GM18511 (cell line): ENCODE data around the gene DOC2B.

Experiments used
- ATAC-seq: cut with Tn5 transposase; IDR thresholded peaks from one replicate; pipeline ENCODE4 v1.9.1; 2021; ENCODE audit warnings: mild to moderate bottlenecking, moderate library complexity; ENCODE audit not compliant: unreplicated experiment

DOC2B gene

DNA sequence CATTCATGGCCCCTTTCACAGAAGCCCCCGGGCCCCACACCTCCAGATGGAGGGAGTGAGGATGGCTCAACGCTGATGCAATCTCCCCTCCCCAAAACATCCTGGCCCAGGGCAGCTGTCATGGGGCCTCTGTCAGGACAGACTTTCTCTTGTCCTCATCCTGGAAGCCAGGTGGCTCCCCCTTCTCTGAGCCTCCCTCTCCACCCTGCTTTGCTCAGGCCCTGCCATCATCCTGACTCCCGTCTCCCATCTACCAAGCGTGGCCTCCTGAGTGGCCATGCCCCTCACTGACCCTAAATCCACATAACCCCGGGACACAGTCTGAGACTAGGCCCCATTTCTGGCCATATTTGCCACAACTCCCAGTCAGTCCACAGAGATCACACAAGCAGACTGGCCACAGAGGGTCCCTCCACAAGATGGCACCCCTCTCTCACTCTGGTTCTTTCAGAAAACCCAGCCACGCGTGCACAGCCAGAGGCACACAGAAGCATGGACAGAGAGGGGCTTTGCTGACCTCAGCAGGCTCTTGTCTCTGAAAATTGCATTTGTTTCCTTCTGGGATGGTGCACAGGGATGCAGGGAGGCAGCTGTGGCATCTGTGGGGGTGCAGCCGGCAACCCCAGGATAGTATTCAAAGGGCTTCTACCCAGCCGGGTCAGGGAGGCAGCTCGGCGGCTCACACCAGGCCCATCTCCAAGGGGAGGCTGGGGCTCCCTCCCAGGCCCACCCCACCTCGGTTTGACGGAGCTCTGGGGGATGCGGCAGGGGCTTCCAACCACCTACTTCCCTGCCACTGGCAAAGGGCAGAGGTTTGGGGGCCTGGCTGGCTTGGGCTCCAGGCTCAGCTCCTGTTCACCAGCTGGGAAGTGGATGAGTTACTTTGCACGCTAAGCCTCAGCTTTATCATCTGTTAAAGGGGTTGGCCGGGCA lies 16.9 kb downstream of the DOC2B start:
- ATAC-seq: no peak

DNA sequence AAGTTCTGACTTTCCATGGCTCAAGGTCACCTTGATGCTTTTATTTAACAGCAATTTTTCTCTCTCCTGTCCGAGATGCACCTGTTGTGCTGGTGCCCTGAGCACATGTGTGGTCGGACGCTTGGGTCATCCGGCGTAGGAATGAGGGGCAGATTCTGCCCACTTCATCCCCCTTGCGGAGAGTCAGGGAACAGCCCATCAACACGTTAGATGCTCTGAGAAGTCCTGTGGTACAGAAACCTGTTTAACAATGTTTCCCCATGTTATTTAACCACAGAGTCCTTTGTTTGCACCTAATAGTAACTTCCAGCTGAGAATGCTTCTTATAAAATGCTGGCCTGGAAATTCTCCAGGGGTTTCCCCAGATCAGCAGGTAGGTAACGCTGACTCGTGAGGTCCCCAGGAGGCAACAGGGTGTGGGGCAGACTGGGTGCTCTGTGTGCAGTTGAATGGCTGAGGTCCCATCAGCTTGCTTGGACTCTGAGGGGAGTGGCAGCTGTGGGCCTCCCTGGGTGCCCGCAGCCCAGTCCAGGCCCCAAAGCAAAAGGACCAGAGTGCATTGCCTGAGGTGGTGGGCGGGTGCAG lies 17.8 kb downstream of the DOC2B start:
- no peak for ATAC-seq

DNA sequence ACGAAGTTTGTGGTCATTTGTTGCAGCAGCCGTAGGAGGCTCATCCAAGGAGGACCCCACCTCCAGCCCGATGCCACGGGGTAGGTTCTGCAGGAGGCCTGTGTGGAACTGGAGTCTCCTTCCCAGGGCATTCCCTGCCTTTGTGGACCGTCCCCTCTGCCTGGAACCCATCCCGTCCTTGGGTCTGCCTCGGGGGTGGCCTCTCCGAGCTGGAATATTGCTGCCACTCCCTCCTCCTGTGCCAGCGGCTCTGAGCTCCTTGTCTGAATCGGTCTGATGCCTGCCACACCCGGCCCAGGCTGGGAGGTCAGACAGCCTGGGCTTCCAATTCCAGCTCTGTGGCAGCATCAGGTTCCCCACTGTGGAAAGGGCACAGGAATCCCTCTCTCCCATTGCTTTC lies 18.8 kb downstream of the DOC2B start:
- ATAC-seq: no peak

DNA sequence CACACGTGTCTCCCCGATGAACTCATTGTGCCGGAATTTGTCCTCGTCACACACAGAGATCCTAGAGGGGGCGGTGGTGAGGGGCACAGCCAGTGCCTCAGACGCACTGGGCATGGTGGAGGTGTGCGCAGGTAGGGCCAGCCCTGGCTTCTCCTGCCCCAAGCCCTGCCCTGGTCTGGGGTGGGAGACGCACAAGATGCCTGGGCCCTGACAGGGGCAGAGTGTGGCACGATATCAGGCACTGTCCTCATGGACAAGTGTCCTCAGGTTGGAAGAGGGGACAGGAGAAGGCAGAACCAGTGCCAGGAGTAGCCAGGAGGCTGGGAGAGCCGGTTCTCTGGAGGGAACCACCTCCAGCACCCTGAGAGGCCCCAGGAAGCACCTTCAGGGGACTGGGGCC lies 20.0 kb downstream of the DOC2B start:
- no peak for ATAC-seq

DNA sequence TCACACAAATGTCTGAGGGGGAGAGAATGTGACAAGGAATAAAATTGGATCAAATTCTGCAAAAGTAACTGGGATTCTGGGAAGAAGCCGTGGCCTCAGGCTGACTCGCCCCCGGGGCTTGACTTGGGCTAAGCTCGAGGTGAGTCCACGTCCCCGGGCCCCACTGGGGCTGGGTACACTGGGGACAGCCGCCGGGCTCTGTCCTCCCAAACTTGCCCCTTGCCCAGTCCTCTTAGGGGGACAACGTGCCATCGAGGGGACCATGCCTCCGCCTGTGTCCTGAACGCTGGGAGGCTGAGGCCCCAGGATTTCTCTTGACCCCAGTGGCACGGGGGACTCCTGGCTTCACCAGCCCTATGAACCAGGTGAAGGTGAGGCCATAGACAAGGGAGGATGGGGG lies 21.1 kb downstream of the DOC2B start:
- ATAC-seq: no peak

DNA sequence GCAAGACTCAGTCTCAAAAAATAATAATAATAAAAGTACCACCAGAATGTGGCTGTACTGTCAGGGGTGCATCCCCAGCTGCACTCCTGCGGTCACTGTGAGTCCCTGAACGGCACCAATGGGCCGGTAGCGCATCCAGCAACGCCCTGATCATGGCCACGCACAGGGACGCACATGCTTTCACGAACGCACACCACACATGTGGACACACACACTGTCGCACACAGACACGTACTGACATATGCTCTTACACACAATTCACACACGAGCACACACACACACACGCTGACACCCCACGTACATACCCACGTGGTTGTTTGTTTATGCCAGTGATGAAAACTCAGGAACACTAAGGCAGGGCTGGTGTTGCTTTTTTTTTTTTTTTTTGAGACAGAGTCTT lies 21.8 kb downstream of the DOC2B start:
- no peak for ATAC-seq

DNA sequence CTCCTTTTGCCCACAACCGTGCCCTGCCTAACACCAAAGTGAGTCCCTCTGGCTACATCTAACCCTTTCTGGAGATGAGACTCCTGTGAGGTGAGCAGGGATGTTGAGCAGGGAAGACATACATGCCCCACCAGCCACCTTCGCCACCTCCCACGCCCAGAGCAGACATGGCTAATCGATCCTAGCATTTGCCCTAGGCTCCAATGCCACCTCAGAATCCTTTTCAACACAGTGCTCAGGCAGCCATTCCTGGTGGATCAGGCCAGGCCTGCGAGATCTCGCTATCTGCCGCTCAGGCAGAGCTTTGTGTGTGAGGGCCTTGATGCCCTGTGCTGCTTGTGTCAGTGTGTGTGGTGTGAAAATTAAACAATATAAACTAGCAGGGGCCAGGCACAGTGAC lies 23.1 kb downstream of the DOC2B start:
- ATAC-seq: no peak

DNA sequence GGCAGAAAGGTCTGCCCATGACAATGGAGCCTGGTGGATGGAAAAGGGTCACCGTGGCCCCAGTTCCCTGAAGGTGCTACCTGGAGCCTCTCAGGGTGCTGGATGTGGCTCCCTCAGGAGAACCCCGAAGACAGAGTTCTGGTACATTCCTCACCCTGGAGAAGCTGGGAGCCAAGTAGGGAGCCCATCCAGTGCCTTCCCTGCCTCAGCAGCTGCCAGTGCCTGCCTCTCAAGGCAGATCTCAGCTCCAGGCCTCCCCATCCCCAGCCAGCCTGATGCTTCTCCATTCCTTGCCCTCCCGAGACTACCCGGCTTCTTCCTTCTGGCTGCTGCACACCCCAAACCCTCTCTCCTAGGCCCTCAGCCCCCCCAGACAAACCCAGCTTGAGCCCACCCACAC lies 23.5 kb downstream of the DOC2B start:
- ATAC-seq: no peak

DNA sequence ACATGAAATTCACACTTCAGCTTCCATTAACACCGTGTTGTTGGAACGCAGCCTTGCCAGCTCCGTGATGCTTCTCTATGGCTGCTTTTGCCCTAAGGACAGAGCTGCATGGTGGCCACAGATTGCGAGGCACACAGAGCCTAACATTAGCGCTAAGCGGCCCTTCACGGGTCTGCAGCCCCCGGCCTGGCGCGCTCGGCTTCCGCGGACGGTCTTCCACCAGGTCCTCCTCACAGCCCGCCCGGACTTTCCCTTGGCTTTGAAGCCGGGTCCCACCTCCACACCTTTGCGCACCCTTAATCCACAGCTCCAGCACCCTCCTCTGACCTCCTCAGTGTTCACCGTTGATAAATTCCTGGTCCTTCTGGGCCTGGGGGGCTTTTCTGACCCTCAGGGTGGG lies 24.5 kb downstream of the DOC2B start:
- ATAC-seq: no peak

DNA sequence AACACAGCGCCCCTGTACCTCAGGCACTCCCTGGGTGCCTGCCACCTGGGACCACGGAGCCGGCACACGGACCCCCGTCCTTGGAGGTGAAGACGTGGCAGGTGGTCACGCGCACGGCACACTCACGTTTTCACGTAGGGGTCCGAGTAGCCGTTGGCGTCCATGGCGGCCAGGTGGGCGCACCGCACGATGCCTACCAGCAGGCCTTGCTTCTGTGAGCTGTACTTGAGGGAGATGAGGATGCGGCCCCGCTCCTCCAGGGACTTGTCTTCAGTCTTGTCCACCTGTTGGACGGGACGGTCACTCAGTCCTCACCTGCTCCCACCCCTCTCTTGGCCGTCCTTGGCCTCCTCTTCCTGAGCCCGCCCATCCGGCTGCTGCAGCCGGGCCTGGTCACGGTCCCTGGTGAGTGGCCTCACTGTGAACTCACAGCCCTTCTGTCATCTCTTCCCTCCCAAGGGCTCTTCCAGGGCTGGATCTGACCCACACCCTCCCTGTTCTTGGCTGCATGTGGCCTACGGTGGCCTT lies 25.3 kb downstream of the DOC2B start:
- ATAC-seq: no peak

DNA sequence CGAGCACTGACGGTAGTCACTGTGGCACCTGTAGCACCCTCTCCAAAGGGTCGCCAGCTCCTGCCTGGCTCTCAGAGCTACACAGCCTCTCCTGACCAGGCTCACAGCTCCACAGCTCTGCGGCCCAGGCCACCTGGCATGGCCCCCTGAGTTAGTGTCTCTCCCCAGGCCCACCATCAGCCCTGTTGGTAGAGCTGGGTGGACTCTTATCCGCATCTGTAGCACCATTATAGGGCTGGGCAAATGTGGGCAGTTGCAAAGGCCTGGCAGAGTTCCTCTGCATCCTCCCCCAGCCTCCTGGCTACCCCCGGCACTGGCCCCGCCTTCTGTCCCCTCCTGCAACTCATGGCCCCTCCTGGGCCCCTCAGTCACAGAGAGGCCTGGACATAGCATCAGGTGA lies 25.9 kb downstream of the DOC2B start:
- ATAC-seq: no peak

DNA sequence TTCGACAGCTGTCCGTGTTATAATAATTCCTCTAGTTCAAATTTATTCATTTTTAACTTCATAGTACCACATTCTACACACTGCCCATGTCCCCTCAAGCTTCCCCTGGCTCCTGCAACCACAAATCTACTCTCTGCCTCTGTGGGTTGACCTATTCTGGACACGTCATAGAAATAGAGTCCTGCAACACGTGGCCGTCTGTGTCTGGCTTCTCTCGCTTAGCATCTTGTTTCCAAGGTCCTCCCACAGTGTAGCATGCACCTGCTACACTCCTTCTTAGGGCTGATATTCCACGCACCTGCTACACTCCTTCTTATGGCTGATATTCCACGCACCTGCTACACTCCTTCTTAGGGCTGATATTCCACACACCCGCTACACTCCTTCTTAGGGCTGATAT lies 27.6 kb downstream of the DOC2B start:
- ATAC-seq: no peak

DNA sequence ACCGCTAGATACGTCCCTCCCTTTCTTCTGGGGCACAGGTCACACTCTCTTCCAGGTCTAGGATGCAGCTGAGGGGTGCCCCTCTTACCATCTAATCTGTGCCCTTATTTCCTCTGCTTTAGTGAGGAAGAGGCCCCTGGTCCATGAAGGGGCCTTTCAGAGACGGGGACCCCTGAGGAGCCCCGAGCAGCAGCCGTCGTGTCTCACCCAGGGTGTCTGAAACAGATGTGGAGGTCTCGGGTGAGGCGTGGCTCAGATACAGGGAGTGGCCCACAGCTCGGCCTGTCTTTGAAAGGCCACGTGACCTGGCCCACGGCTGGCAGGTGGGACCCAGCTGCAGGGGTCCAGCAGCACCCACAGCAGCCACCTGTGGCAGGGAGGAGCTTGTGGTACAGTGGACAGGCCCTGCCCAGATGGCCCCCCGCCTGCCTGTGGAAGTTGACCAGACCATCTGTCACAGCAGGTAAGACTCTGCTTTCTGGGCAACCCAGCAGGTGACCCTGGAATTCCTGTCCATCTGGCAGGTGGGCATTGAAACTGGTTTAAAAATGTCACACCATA lies 28.5 kb downstream of the DOC2B start:
- no peak for ATAC-seq

DNA sequence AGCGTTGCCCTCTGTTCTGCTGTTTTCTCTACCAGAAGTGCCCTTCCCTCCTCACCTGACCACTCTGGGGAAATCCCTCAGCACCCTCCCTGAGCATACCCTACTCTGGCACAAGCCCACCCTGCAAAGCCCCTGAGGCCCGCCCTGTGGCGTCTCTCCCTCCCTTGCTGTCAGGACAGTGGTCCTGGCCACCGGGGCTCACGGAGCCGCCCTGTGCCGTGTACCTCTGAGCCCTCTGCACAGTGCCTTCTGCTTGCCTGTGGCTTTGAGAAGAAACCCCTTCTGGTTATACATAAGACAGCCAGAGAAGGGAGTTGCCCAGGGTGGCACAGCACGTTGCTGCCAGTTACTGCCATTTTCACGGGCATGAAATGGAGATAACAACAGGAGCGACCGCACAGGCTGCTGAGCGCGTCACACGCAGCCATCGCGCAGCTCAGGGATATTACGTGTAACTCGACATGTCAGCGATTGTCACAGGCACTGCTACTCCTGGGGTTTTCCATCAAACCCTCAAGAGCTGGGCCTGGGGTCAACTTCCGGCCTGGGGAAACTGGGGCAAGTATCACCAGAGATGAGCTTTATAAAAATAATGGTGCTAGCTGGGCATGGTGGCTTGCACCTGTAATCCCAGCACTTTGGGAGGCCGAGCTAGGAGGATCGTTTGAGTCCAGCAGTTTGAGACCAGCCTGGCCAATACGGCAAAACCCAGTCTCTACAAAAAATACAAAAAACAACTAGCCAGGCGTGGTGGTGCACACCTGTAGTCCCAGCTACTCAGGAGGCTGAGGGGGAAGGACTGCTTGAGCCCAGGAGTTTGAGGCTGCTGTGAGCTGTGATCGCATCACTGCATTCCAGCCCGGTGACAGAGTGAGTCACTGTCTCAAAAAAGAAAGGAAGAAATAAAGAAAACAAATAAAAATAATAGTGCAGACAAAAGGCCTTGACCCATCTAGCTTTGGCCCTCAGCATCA lies 29.3 kb downstream of the DOC2B start:
- ATAC-seq: no peak

DNA sequence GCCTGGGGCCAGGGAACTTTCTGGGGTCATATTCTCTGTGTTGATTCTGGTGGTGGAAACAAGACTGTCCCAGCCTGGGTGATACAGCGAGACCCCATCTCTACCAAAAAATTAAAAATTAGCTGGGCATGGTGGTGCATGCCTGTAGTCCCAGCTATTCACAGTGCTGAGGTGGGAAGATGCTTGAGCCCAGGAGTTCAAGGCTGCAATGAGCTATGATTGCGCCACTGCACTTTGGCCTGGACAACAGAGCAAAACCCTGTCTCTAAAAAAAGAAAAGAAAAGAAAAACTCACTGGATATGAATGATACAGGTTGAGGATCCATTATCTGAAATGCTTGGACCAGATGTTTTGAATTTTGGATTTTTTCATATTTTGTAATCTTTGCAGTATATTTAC lies 30.4 kb downstream of the DOC2B start:
- no peak for ATAC-seq

DNA sequence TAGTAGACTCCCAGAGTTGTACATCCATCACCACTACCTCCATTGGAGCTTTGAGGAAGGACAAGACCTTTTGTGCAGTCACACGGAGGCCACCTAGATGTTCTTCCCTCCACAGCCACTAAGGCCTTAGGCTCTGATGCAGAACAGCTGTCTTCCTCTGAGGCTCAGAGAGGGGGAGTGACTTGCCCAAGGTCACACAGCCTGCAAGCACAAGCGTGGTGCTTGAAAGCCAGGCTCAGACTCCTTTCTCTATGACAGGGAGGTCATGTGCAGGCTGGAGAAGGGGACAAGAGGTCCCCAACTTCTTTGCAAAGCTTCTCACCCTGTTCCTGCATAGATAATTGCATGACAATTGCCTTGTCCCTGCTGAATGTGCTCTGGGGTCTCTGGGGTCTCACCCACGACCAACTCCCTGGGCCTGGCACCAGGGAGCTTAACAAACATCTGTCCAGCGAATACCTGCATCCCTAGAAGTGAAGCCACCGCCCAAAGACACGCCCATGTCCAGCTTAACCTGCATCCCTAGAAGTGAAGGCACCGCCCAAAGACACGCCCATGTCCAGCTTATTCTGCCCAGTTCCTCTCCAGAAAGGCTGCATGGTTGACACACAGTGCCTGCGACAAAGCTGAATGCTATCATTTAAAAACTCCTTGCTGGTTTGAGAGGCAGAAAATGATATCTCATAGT lies 31.4 kb downstream of the DOC2B start:
- ATAC-seq: no peak

DNA sequence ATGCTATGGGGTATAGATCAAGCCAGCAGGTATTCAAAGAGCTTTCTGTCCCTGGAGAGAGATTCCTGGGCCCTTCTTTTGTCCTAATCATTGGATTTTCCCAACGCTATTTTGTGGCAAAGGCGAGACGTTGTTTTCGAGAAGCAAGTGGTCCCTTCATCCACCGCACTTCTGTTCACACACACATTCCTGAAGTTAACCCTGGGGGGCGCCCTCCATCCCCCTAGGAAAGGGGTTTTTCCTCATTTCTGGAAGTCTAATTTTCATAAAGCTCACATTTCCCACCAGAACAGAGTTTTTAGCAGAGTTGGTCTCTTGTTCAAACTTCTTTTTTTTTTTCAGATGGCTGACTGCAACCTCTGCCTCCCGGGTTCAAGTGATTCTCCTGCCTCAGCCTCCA lies 32.2 kb downstream of the DOC2B start:
- ATAC-seq: no peak

DNA sequence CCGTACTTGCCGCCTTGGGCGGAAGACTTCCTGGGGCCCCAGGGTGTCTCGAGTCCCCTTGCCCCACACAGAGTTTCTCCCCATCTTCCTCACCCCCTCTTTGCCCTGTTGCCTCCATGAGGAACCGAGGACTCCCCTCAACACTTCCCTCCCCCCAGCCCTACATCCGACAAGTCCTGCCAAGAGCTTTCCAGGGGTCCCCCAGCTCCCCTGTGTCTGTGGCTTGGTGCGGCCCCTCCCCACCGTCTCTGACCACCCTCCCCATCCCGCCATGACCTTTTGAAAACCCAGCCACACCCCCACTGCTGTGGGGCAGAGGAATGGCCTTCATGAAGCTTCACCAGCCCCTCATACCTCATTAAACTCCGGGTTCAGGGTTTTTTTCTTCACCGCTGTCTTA lies 32.7 kb downstream of the DOC2B start:
- no peak for ATAC-seq

DNA sequence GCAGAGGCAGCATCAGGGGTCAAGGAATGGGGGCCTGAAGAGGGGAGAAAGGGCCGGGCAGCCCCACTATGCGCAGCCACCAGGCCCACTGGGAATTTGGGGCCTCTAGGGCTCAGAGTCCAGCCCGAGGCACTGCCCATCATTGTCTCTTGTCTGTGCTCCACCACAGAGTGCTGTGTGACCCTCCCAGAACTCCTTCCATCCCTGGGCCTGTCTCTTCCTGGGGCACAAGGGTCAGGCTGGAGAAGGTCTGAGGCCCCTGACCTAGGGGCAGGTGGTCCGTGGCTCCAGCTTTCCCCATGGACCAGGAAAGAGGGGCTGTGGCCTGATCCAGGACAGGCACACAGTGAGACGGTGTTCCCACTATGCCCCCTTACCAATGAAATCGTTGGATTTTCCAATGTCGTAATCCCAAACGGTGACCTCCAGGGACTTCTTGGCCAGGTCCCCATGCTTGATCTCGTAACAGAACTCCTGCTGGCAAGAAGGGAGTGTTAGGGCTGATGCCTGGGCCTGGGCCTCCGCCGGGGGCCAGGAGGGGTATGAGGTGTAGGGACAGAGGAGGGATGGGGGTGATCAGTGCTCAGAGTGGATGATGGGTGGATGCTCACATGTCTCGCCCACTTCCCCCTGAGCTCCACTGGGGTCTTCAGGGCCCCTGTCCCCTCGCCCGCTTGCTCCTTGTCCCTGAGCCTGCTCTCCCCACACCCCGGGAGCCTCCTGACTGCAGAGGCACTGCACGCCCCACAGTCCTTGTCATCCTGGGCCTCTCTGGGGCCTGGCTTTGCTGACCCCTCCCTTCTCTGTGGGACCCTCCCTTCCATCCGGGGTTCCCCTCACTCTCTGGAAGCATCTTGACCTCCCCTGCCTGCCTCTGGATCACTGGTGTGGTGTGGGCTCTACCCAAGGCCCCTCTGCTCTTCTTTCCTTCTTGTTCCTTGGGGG lies 33.4 kb downstream of the DOC2B start:
- ATAC-seq: no peak
